SKM-1 (cell line): ENCODE results near the gene RNU4-1.
"Not testable (repeated sequence)": the region's sequence is repeated elsewhere in the genome, so short reads cannot be mapped to it uniquely, and the experiment has no call there.

ENCODE experiments used
- DNase-seq: peaks from one replicate; lab custom pipeline; 2025; ENCODE audit not compliant: unreplicated experiment; lab: John Stamatoyannopoulos, UW

The RNU4-1 gene

DNA sequence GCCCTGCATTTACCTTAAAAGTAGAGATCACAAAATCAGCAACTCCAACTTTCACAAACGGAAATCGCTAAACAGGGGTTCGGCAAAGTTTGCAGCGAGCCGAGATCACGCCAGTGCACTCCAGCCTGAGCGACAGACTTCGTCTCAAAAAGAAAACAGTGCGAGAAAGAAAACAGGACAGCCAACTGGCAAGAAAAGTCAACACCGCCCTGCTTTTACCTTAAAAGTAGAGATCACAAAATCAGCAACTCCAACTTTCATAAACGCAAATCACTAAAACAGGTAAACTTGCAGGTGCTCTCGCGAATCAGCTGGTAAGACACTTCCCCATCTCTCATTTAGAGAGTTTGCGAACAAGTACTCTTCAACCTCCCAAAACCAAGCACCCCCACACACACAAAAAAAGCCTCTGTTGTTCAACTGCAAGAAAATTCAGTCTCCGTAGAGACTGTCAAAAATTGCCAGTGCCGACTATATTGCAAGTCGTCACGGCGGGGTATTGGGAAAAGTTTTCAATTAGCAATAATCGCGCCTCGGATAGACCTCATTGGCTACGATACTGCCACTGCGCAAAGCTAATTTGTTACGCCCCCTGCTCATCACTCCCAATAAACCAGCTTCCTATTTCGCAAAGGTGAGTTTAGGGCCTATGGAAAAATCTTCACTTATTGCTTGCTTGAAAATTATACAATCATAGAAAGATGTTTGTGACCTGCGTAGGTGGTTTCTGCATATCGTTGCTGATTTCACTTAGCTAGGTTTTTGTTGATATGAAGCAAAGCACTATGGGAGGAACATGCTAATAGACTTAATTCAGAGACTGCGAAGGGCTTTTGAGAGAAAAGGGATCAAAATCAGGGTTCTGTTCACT, at the start of gene RNU4-1:
Gene RNU4-1, minus strand, starts transcription at position 577 of the 871 bp plus-strand sequence.
- DNase-seq: peak; percentile 36

DNA sequence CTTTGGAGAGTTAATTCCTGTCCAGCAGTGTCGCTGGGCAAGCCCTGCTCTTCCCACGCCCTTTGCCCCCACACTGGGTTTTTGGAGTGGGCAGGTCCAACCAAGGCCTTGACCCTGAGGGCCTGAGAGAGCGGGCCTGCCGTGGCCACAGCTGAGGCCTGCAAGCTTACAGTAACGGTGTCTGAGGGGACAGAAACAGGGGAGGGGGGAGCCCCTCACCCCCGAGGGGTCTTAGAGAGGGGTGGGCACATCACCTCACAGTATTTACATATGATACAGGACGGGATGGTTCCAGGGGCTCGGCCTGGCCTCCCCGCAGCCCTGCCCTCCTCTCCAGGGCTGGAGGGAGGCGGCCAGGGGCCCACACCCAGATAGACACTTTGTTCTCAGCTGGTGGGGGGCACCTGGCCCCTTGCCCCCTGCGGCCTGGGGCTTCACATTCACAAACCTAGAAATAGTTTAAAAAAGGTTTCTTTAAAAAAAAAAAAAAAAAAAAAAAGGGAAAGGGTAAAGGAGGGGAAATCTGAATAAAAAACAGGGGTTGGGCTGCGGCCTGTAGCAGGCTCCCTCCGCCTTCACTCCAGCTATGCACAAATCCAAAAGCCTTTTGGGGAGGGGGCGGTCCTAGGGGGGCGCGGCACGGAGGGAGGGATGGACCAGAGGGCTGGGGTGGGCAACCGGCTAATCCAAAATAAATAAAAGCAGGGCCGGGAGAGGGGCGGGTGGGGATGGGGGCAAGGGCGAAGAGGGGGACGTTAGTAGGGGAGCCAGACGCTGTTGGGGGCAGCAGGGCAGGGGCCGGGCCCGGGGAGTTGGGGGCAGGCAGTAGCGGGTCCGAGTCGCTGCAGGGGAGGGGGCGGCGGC, 49.4 kb upstream of the RNU4-1 start:
- no peak for DNase-seq

DNA sequence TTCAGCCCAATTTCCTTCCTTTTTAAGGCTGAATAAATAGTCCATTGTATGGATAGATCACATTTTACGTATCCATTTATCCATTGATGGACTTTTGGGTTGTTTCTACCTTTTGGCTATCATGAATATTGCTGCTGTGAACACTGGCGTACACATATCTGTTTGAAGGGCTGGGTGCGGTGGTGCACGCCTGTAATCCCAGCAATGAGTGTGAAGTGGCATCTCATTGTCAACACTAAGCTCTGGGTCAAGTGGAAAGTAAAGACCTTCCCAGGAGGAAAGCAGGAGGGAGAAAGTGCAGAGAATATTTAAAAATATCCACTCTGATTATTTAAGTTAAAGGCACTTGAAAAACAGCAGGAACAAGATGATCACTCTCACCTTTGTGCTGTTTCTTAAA, 46.2 kb upstream of the RNU4-1 start:
- no peak for DNase-seq

DNA sequence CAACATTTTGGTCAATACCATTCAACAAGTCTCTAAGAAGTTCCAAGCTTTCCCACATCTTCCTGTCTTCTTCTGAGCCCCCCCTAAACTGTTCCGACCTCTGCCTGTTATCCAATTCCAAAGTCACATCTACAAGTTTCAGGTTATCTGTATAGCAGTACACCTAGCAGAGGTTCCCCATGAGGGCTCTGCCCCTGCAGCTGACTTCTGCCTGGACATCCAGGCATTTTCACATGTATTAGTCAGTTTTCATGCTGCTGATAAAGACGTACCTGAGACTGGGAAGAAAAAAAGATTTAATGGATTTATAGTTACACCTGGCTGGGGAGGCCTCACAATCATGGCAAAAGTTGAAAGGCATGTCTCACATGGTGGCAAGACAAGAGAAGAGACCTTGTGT, 44.7 kb upstream of the RNU4-1 start:
- DNase-seq: no peak

DNA sequence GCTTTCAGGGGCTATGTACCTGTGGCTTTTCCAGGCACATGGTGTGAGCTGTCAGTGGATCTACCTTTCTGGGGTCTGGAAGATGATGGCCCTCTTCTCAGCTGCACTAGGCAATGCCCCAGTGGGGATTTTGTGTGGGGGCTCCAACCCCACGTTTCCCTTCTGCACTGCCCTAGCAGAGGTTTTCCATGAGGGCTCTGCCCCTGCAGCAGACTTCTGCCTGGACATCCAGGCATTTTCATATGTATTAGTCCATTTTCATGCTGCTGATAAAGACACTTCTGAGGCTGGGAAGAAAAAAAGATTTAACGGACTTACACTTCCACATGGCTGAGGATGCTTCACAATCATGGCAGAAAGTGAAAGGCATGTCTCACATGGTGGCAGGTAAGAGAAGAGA, 43.4 kb upstream of the RNU4-1 start:
- DNase-seq: not testable (repeated sequence)

DNA sequence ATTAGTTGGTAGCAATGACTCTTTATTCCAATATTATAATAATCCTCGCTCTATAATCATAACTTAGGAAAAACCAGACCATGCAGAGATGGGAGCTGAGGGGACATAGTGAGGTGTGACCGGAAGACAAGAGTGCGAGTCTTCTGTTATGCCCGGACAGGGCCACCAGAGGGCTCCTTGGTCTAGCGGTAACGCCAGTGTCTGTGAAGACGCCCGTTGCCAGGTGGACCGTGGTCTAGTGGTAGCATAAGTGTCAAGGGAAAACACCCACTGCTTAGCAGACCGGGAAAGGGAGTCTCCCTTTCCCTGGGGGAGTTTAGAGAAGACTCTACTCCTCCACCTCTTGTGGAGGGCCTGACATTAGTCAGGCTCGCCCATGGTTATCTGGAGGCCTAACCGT, 42.4 kb upstream of the RNU4-1 start:
- DNase-seq: not testable (repeated sequence)

DNA sequence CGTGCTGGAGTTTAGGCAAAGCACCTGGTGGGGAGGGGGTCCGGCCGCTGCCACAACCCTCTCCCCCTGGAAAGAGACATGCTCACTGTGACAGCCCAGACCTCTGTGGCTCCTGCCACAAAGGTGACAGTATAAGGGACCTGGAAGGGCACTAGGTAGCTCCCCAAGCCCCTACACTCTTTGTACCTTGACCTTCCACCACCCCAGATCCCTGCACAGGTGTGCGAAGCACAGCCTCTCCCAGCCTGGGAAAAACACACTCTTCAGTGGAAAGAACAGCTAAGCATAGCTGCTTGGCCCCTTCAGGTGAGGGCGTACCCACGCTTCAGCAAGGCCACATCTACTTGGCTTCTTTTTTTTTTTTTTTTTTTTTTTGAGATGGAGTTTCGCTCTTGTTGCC, 39.5 kb upstream of the RNU4-1 start:
- DNase-seq: no peak

DNA sequence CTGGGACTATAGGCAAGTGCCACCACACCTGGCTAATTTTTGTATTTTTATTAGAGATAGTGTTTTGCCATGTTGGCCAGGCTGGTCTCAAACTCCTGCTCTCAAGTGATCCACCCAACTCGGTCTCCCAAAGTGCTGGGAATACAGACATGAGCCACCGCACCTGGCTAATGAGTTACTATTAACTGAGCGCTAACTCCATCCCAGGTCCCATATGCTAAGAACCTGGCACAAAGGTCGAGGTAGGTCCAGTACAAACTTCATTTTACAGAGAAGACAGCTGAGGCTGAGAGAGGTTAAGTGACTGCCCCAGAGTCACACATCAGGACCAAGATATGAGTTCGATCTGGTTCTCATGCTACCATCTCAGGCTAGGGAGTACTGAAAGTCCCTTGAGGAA, 39.0 kb upstream of the RNU4-1 start:
- DNase-seq: no peak

DNA sequence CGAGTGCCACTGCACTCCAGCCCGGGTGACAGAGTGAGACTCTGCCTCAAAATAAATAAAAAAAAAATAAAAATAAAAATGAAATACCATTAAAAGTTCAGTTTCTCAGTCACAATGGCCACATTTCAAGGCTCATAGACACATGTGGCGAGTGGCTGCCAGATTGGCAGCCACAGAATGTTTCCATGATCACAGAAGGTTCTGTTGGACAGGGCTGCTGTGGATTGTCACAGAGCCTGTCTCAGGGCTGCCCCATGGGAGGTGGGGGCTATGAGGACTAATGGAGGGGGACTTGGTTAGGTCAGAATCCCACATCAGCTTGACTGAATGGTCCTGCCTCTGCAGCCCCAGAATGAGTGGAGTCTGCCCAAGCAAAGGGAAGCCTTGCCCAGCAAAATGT, 38.4 kb upstream of the RNU4-1 start:
- DNase-seq: no peak

DNA sequence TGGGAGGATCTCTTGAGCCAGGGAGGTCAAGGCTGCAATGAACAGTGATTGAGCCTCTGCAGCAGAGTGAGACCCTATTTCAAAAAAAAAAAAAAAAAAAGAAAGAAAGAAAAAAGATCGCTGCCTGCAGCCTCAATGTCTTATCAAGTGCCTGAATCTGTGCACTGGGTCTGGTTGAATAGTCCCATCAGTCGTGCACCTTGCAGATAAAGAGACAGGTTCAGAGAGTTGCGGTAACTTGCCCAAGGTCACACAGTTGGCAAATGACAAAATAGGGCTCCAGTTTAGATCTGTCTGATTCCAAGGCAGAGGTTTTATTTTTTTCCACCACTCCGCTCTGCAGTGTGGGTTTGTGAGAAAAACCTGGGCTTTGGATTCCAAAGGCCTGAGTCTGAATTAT, 35.2 kb upstream of the RNU4-1 start:
- no peak for DNase-seq

DNA sequence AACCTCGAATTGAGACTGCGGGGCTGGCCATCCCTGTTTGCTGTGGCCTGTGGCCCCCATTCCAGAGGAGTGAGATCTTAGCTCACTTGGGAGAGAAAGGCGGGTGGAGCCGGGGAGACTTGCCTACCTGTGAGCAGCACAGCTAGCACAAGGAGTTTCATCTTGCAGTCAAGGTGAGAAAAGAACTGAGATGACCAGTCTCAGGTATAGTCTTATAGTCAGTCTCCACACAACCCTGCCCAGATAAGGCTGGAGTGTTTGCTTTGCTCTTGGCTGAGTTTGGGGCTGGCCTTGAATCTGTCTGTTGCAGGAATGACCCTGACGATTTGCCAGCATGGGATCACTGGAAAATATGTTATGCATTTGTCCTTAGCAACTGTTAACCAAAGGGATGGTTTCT, 34.6 kb upstream of the RNU4-1 start, which contains the start of gene PLA2G1B:
Gene PLA2G1B, minus strand, starts transcription at position 187 of the 400 bp plus-strand sequence. Its CDS starts 26 bp downstream, at position 161.
- no peak for DNase-seq

DNA sequence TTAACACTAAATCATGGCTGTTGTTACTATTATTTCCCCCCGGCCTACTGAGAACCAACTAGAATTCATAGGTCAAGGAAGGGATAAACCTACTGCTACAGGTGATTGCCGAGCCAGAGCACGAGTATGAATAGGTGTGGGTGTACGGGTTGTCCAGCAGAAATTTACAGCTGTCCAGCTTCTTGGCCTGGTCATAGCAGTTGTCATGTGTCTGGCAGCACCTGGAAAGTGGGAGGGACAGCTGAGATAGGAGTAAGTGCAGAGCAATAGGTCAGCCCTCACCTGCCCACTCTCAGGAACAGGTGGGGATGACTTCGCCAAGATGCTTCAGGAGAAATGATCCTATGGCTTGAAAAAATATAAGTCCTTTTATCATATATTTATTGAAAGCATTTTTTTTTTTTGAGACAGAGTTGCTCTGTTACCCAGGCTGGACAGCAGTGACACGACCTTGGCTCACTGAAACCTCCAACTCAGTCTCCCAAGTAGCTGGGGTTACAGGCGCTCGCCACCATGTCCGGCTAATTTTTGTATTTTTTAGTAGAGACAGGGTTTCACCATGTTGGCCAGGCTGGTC, 31.9 kb upstream of the RNU4-1 start:
- DNase-seq: no peak

DNA sequence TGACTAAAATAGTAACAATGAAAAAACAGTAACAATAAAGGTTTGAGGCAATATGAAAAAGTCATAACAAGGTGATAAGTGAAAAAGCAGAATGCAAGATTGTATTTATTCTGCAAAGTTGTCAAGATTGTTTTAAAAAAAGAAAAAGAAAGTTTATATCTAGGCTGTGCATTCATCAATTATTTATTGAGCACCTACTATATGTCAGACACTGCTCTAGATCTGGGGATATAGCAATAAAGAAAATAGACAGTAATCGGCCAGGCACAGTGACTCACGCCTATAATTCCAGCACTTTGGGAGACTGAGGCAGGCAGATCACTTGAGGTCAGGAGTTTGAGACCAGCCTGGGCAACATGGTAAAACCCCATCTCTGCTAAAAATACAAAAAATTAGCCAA, 30.7 kb upstream of the RNU4-1 start:
- no peak for DNase-seq

DNA sequence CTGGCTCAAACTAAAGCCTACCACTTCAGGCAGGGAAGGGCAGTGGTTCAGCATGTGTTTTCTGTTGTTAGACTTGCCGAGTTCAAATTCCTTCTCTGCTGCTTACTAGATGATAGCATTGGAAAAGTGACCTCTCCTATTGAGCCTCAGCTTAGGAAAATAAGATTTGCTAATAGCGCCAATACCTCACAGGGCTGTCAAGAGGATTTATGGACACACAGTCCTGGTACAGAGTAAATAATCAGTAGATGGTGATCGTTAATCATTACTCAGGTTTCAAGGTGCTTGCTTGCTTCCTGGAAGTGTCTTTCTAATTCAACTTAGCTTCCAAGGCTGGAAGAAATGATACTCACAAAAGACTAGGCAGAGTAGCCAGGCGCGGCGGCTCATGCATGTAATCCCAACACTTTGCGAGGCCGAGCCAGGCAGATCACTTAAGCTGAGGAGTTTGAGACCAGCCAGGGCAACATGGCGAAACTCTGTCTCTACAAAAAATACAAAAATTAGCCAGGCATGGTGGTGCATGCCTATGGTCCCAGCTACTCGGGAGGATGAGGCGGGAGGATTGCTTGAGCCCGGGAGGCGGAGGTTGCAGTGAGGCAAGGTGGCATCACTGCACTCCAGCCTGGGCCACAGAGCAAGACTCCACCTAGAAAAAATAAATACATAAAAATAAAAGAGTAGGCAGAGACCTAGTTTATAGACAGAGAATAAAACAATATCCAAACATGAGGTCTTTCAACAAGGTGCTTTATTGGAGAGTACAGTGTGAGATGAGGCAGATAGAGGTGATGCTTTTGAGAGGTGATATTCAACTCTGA, 28.6 kb upstream of the RNU4-1 start:
- no peak for DNase-seq

DNA sequence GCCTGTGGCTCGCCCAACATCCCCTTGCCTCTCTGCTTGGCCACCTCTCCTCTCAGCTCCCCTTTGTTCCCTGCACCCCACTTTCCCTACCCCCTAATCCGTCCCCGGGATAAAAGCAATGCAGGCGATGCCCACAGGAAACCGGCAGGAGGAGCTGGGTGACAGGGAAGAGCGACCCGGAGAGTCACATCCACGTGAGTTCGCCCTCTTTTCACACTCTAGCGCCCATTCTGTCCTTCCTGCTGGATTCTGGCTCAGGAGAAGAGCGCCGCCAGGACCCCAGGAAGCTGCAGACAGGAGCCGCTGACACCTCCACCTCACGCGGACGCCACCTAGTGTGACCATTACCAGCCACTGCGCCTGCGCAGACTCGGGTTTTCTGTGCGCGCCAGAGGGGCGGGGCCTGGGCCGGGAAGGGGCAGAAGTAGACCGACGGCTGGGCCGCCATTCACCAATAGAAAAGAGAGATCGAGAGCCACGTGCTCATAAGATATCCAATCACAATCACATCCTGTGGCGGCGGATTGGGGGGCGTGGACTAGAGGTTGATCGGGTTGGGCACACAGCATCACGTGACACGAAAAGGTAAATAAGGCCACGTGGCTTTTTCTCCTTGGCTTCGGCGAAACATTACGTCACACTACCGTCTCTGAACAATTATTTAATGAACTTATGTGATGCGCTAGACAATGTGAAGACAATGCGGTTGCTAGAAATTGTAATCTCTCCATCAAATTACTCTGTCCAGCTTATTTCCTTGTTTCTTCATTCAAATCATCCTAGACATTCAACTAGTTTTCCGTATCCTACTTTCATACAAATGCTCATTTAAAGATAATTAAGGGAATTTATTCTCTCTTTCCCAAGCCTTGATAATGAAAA, 24.4 kb upstream of the RNU4-1 start:
- peak; percentile 70 for DNase-seq

DNA sequence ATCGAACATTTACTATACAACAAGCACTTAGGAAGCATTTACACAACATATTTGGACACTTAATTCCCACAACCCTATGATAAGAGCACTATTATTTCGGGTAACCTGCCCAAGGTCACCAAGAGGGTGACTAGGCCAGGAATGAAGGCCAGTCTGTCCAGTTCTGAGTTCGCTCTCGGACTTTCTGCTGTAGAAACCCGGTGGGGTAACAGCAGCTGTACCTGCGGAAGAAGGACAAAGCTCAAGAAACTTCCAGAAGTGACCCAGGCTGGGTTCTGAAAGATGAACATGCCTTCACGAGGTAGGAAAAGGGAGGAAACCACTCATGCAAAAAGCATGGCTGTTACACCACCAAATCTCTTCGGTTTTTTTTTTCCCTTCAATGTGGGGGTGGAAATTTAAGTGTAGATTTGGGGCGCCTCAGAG, 23.8 kb upstream of the RNU4-1 start:
- no peak for DNase-seq

DNA sequence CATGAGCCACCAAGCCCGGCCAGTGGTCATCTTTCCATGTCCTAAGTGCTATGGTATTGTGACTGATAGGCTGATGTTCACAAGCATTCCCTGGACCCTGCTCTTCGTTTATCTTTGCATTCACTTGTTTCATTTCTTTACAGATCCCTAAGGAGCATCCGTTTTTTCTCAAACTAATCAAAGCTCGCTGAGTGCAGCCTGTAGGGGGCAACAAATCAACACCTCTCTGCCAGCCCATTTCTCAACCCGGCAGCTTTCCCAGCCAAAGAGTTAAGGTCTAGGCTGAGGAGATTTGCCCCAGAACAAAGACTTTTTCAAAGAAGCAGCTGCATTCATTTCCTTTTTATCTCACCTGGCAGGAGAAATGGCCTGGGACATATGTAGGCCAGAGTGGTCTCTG, 21.2 kb upstream of the RNU4-1 start:
- DNase-seq: no peak

DNA sequence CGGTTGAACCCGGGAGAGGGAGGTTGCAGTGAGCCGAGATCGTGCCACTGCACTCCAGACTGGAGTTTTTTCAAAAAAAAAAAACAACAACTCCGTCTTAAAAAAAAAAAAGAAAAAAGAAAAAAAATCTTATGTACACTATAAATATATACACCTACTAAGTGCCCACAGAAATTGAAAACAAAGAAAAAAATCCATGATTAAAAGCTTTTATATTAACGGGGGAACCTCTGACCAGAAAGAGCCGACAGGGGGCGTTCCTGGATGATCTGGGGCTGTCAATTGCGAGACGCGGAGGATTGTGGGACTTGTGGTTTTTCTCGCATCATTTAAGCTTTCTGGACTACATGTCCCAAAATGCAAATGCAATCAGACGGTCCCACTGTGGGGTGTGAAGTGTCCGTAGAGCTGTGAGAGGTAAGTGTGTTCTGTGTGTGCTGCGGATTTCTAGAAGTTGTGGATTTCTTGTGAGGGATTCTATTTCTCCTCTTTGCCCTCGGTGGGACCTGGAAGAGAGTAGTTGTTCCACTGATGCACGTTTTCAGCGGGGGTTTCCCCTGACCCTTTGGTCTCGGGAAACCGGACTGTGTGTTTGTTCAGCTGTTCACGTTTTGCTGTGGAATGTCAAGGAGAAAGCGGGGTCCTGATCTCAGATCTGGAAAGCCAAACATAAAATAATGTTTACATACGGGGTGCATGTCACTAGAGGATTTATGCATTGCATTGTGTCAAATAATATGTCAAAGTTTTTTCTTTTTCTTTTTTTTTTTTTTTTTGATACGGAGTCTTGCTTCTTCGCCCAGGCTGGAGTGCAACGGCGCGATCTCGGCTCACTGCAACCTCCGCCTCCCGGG, 9.2 kb upstream of the RNU4-1 start, which contains the start of gene SIRT4:
Gene SIRT4, plus strand, starts transcription at position 360 of the 854 bp plus-strand sequence. CDS start 1,241 bp downstream, outside the sequence.
- peak; percentile 52 for DNase-seq

DNA sequence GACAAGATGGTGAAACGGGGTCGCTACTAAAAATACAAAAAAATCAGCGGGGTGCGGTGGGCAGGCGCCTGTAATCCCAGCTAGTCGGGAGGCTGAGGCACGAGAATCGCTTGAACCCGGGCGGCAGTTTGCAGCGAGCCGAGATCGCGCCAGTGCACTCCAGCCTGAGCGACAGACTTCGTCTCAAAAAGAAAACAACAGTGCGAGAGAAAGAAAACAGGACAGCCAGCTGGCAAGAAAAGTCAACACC, 701 bp downstream of the RNU4-1 start:
- DNase-seq: no peak
